DOHH2 (cell line): ENCODE data around the gene UCMA.

Experiments used
- H3F3A ChIP-seq: fragments of 200-600 bp; sonication (generic), shearing (Covaris generic); 2 replicates; pipeline ENCODE4 v1.6.0; 2016; ENCODE audit warnings: antibody characterized with exemption, mild to moderate bottlenecking; ENCODE audit not compliant: control insufficient read depth, insufficient read depth
- H3K27ac ChIP-seq: fragments of 200-600 bp; sonication (generic); 2 replicates; pipeline ENCODE4 v1.5.1; 2014; ENCODE audit warnings: low read depth, mild to moderate bottlenecking, low read length, moderate library complexity
- H3K27me3 ChIP-seq: fragments of 200-600 bp; sonication (generic); 2 replicates; pipeline ENCODE4 v1.6.1; 2014; ENCODE audit warnings: mild to moderate bottlenecking, low read length, mixed read lengths; ENCODE audit not compliant: control insufficient read depth
- H3K36me3 ChIP-seq: fragments of 200-600 bp; sonication (generic); 2 replicates; pipeline ENCODE4 v1.6.1; 2014; ENCODE audit warnings: mild to moderate bottlenecking, low read length, moderate library complexity, mixed read lengths; ENCODE audit not compliant: control insufficient read depth
- H3K4me1 ChIP-seq: fragments of 200-600 bp; sonication (generic); 2 replicates; pipeline ENCODE4 v1.6.1; 2014; ENCODE audit warnings: mild to moderate bottlenecking, low read length, mixed read lengths; ENCODE audit not compliant: control insufficient read depth
- H3K4me2 ChIP-seq: fragments of 200-600 bp; sonication (generic); 2 replicates; pipeline ENCODE4 v1.6.0; 2014; ENCODE audit warnings: mild to moderate bottlenecking, low read length, moderate library complexity
- H3K4me3 ChIP-seq: fragments of 200-600 bp; sonication (generic); 2 replicates; pipeline ENCODE4 v1.5.1; 2014; ENCODE audit warnings: mild to moderate bottlenecking, low read length, mixed read lengths
- H3K79me2 ChIP-seq: fragments of 200-600 bp; sonication (generic); 2 replicates; pipeline ENCODE4 v1.6.1; 2014; ENCODE audit warnings: mild to moderate bottlenecking, low read length, mixed read lengths; ENCODE audit not compliant: control insufficient read depth
- H3K9me2 ChIP-seq: fragments of 200-600 bp; sonication (generic); replicated peaks from 2 replicates; pipeline ENCODE4 v1.6.1; 2014; ENCODE audit warnings: mild to moderate bottlenecking, low read length, mixed read lengths; ENCODE audit not compliant: control insufficient read depth
- H3K9me3 ChIP-seq: fragments of 200-600 bp; sonication (generic); 2 replicates; pipeline ENCODE4 v1.6.1; 2014; ENCODE audit warnings: antibody characterized with exemption, low read length, mixed read lengths; ENCODE audit not compliant: control insufficient read depth, insufficient read depth
- H4K20me1 ChIP-seq: fragments of 200-600 bp; sonication (generic); 2 replicates; pipeline ENCODE4 v1.6.0; 2014; ENCODE audit warnings: low read depth, mild to moderate bottlenecking, antibody characterized with exemption, low read length, moderate library complexity; ENCODE audit not compliant: control insufficient read depth, insufficient read depth
- EZH2phosphoT487 ChIP-seq: fragments of 200-600 bp; sonication (generic); IDR thresholded peaks from 2 replicates; pipeline ENCODE4 v1.6.1; 2017; ENCODE audit warnings: borderline replicate concordance, mild to moderate bottlenecking, antibody characterized with exemption, low read length, moderate library complexity, mixed read lengths
- TF ChIP-seq, protein P1 (sequence below): fragments of 200-600 bp; sonication (generic); IDR thresholded peaks from one replicate; pipeline ENCODE4 v1.5.1; 2014; ENCODE audit warnings: antibody characterized with exemption, mild to moderate bottlenecking, low read depth, low read length; ENCODE audit not compliant: poor library complexity, severe bottlenecking

Gene UCMA

DNA sequence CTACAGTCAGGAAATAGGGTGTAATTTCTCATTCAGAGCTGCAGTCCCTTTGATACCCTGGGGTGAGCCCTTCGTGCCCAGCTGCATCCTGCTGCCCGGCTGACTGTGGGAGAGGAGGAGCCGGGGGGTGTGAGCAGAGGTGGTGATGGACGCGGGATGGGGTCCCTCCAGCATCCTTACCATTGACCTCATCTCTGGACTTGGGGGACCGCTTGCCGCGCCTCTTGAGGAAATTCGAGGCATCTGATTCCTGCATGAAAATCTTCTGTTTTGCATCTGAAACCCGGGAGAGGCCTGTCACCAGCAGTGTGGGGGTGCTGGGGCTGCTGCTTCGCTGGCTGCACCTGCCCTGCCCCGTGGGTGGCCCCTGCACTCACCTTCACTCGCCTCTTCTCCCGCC is 816 bp downstream of the UCMA start:
- no peaks in the 10 kb centered on the region for H4K20me1 ChIP-seq
- peaks cover 2% of the 10 kb centered on the region; the same call in 1 of the 2 replicates for H3K27me3 ChIP-seq
- H3K9me3 ChIP-seq, result no peaks in the 10 kb centered on the region
- H3K27ac ChIP-seq, result no peak overlapping the region
- H3K36me3 ChIP-seq, result no peaks in the 10 kb centered on the region
- H3K4me2 ChIP-seq, result no peak overlapping the region
- no peaks in the 10 kb centered on the region for H3K79me2 ChIP-seq
- H3K9me2 ChIP-seq, result no peaks in the 10 kb centered on the region
- peaks cover 3% of the 10 kb centered on the region for H3K4me1 ChIP-seq
- no peaks in the 10 kb centered on the region for H3F3A ChIP-seq
- TF ChIP-seq EZH2phosphoT487, result no peak
- TF ChIP-seq, protein P1, sequence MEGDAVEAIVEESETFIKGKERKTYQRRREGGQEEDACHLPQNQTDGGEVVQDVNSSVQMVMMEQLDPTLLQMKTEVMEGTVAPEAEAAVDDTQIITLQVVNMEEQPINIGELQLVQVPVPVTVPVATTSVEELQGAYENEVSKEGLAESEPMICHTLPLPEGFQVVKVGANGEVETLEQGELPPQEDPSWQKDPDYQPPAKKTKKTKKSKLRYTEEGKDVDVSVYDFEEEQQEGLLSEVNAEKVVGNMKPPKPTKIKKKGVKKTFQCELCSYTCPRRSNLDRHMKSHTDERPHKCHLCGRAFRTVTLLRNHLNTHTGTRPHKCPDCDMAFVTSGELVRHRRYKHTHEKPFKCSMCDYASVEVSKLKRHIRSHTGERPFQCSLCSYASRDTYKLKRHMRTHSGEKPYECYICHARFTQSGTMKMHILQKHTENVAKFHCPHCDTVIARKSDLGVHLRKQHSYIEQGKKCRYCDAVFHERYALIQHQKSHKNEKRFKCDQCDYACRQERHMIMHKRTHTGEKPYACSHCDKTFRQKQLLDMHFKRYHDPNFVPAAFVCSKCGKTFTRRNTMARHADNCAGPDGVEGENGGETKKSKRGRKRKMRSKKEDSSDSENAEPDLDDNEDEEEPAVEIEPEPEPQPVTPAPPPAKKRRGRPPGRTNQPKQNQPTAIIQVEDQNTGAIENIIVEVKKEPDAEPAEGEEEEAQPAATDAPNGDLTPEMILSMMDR, result no peak
- H3K4me3 ChIP-seq, result no peak overlapping the region

DNA sequence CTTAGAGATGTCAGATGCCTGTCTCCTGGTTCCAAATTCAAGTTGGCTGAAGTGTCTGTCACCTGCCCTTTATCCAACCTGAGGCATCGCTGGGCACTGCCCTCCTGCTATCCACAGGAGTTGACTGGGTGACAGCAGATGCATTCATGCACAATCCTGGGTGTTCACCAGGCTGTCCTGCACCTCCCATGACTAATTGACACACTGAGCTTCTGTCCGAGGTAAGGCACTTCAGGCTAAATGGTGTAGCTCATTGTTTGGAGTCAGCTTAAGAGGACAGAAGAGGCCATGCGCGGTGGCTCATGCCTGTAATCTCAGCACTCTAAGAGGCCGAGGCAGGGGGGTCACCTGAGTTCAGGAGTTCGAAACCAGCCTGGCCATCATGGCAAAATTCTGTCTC is 2.4 kb downstream of the UCMA start:
- H3K79me2 ChIP-seq, result no peaks in the 10 kb centered on the region
- H3K27me3 ChIP-seq, result peaks cover 2% of the 10 kb centered on the region; the same call in 1 of the 2 replicates
- no peaks in the 10 kb centered on the region for H3F3A ChIP-seq
- no peaks in the 10 kb centered on the region for H3K9me2 ChIP-seq
- H3K4me1 ChIP-seq, result peaks cover 17% of the 10 kb centered on the region
- H4K20me1 ChIP-seq, result no peaks in the 10 kb centered on the region
- H3K27ac ChIP-seq, result no peak overlapping the region
- H3K4me3 ChIP-seq, result no peak overlapping the region
- no peaks in the 10 kb centered on the region for H3K36me3 ChIP-seq
- H3K9me3 ChIP-seq, result no peaks in the 10 kb centered on the region
- H3K4me2 ChIP-seq, result no peak overlapping the region
- TF ChIP-seq, protein P1, result no peak
- no peak for TF ChIP-seq EZH2phosphoT487

DNA sequence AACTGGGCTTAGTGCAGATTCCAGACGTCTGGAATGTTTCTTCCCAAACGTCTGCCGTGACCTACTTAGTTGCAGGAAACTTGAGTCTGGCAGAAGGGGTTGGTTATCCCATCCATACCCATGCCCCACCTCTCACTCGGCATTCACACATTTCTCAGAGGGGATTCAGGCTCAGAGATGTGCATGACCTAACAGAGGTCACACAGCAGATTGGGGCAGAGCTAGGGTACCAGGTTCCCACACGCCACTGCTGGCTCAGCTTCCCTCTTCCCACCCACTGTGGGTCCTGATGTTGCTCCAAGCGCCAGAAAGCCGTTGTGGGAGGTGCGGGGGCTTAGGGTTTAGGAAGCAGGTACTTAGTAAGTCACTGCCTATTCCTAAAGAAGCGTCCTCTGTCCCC is 3.0 kb downstream of the UCMA start:
- Histone ChIP-seq H3K79me2 (no peaks in the 10 kb centered on the region), H4K20me1 (no peaks in the 10 kb centered on the region), H3K9me3 (no peaks in the 10 kb centered on the region), H3K4me3 (no peak overlapping the region), H3K36me3 (no peaks in the 10 kb centered on the region), H3K27ac (no peak overlapping the region), H3K4me2 (no peak overlapping the region), H3K9me2 (no peaks in the 10 kb centered on the region), H3F3A (no peaks in the 10 kb centered on the region), H3K27me3 (peaks cover 2% of the 10 kb centered on the region; the same call in 1 of the 2 replicates), H3K4me1 (peaks cover 17% of the 10 kb centered on the region)
- TF ChIP-seq EZH2phosphoT487, result no peak
- TF ChIP-seq, protein P1, result no peak
